GM21737 (cell line): Measurements from ENCODE around the gene GGA3.
"Not testable (repeated sequence)": the region's sequence is repeated elsewhere in the genome, so short reads cannot be mapped to it uniquely, and the experiment has no call there.

Experiments used
- ATAC-seq: cut with Tn5 transposase; IDR thresholded peaks from one replicate; pipeline ENCODE4 v1.9.1; 2021; ENCODE audit warnings: mild to moderate bottlenecking, moderate library complexity; ENCODE audit not compliant: unreplicated experiment

Gene GGA3

GRCh38 chr17:75225016-75225415 lies 36.4 kb downstream of the GGA3 start:
- ATAC-seq: no peak

GRCh38 chr17:75219815-75220214 lies 41.6 kb downstream of the GGA3 start:
- no peak for ATAC-seq

GRCh38 chr17:75218131-75218530 lies 43.3 kb downstream of the GGA3 start:
- ATAC-seq: no peak

GRCh38 chr17:75209061-75209460 lies 52.3 kb downstream of the GGA3 start:
- ATAC-seq: no peak

GRCh38 chr17:75208161-75208560 lies 53.2 kb downstream of the GGA3 start:
- ATAC-seq: no peak

GRCh38 chr17:75207760-75208159 lies 53.6 kb downstream of the GGA3 start:
- ATAC-seq: no peak

- not testable (repeated sequence) for ATAC-seq
Observed at GRCh38 chr17:75207050-75207407, 54.4 kb downstream of the GGA3 start.

- ATAC-seq: no peak
Observed at GRCh38 chr17:75205793-75206163, 55.6 kb downstream of the GGA3 start.

- ATAC-seq: peak; percentile 78
Observed at GRCh38 chr17:75205037-75205792, 56.2 kb downstream of the GGA3 start, which contains the start of gene NUP85. Gene NUP85, plus strand, starts transcription at chr17:75205679. Its CDS starts 83 bp downstream, at chr17:75205762.

- no peak for ATAC-seq
Observed at GRCh38 chr17:75199886-75200618, 61.4 kb downstream of the GGA3 start.

GRCh38 chr17:75194879-75195278 lies 66.5 kb downstream of the GGA3 start:
- no peak for ATAC-seq

- no peak for ATAC-seq
Observed at GRCh38 chr17:75191584-75191983, 69.8 kb downstream of the GGA3 start.

- ATAC-seq: no peak
Observed at GRCh38 chr17:75188614-75189013, 72.8 kb downstream of the GGA3 start.
